Measurements from ENCODE around the gene ZBTB17. TPM values are rescaled to one million over a fixed set of nuclear protein-coding genes. Genes with fewer than 3 reads are reported as not detected.
A peak's percentile ranks its signal among the peaks of the same experiment; 100 is the strongest.

The ZBTB17 gene
- total and polyA plus RNA-seq, 10 of the 15 experiments (the other 5 are each of a cell fraction or from before 2014, with no cell fraction given) = 0.87 to 59.4 (median 38.7) TPM

DNA sequence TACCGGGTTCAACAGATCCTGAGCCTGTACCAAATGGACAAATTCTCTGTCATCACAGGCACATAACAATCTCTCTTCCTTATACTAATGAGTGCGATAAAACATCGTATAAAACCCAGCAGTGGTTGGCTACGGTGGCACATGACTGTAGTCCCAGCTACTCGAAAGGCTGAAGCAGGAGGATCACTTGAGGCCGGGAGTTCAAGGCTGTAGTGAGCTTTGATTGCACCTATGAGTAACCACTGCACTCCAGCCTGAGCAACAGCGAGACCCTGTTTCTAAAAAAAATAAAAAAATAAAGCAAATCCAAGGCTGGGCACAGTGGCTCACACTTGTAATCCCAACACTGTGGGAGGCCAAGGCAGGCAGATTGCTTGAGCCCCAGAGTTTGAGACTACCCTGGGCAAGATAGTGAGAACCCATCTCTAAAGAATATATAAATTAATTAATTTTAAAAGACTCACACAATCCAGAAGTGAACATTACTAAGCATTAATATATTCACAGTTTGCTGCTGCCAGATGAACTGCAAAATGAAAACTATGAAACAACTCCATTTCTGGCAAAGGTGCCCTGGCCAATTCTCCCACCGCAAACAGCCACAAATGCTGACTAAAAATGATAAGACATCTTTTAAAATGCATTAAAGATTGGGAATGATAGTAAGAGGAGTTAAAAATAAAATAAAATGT is 13.1 kb downstream of the ZBTB17 start:
- POLR2A ChIA-PET = interaction anchor here (5.2 to 5.4 kb wide), 2 partner anchors 12 to 13 kb away, joined by 45 to 47 read pairs; partner anchors contain the start of gene ZBTB17

More for the DNA sequence above, 13.1 kb downstream of the ZBTB17 start:
- peak overlapping the region; percentile 22; the same call in 1 of the 2 replicates for H3K27ac ChIP-seq (ENCODE audit: control insufficient read depth, insufficient read depth)
- SMC1A ChIA-PET (ENCODE audit: uncharacterized antibody, unreplicated experiment) = interaction anchor here (0.6 to 9.1 kb wide), 6 partner anchors 11 to 159 kb away, joined by 3 to 78 read pairs (median 3); no protein-coding TSS in a partner anchor
- H3K4me3 ChIP-seq = peak overlapping the region; percentile 43; the same call in 1 of the 2 replicates
- CTCF ChIA-PET = interaction anchor here (0.8 to 10.1 kb wide), 7 partner anchors 12 to 171 kb away, joined by 3 to 68 read pairs (median 6); partner anchors contain the start of gene ZBTB17
- DNase-seq (ENCODE audit: low read depth, low spot score) (no peak), FAIRE-seq (no peak), ATAC-seq (no peak)
- no peak overlapping the region for H3K9ac ChIP-seq (ENCODE audit: control insufficient read depth, insufficient read depth, low read length)
- H4K20me1 ChIP-seq (ENCODE audit: control insufficient read depth, insufficient read depth) = no peaks in the 10 kb centered on the region
- peaks cover 47% of the 10 kb centered on the region for H3K4me1 ChIP-seq (ENCODE audit: control insufficient read depth, insufficient read depth, low read length)
- H3K9me3 ChIP-seq (replicated peaks; ENCODE audit: control insufficient read depth, insufficient read depth, low read length) = no peaks in the 10 kb centered on the region
- H3K4me2 ChIP-seq (ENCODE audit: control insufficient read depth, insufficient read depth) = peak overlapping the region; percentile 70
- no TSS peak for BruUV-seq (replicated peaks)
- peaks cover 26% of the 10 kb centered on the region for H3K79me2 ChIP-seq (ENCODE audit: control insufficient read depth, insufficient read depth, low read length)
- intact Hi-C loops (cut with micrococcal nuclease; ENCODE audit: unreplicated experiment) (no loop called here), in situ Hi-C loops (cut with MboI) (no loop called here)
- RAD21 ChIA-PET (ENCODE audit: unreplicated experiment) = interaction anchor here (0.7 to 9.8 kb wide), 9 partner anchors 12 to 147 kb away, joined by 3 to 116 read pairs (median 6); partner anchors contain the start of genes SPEN and ZBTB17
- no peak overlapping the region for H2AFZ ChIP-seq (ENCODE audit: control insufficient read depth, low read depth, low read length)
- no peaks in the 10 kb centered on the region for H3K27me3 ChIP-seq (replicated peaks in 1 of 2; ENCODE audit: control insufficient read depth in 2 of 2, insufficient read depth in 2 of 2, low read length in 1 of 2)
- TF ChIP-seq, protein P1, sequence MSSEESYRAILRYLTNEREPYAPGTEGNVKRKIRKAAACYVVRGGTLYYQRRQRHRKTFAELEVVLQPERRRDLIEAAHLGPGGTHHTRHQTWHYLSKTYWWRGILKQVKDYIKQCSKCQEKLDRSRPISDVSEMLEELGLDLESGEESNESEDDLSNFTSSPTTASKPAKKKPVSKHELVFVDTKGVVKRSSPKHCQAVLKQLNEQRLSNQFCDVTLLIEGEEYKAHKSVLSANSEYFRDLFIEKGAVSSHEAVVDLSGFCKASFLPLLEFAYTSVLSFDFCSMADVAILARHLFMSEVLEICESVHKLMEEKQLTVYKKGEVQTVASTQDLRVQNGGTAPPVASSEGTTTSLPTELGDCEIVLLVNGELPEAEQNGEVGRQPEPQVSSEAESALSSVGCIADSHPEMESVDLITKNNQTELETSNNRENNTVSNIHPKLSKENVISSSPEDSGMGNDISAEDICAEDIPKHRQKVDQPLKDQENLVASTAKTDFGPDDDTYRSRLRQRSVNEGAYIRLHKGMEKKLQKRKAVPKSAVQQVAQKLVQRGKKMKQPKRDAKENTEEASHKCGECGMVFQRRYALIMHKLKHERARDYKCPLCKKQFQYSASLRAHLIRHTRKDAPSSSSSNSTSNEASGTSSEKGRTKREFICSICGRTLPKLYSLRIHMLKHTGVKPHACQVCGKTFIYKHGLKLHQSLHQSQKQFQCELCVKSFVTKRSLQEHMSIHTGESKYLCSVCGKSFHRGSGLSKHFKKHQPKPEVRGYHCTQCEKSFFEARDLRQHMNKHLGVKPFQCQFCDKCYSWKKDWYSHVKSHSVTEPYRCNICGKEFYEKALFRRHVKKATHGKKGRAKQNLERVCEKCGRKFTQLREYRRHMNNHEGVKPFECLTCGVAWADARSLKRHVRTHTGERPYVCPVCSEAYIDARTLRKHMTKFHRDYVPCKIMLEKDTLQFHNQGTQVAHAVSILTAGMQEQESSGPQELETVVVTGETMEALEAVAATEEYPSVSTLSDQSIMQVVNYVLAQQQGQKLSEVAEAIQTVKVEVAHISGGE (CRISPR knock-in tag; IDR thresholded peaks at IDR 0.05) = no peak
- no peak for TF ChIP-seq CHD2 (IDR thresholded peaks at IDR 0.05; ENCODE audit: borderline replicate concordance, low read depth, low read length)
- no peak for TF ChIP-seq ZSCAN29 (IDR thresholded peaks at IDR 0.05)
- no peak for TF ChIP-seq SIX5 (IDR thresholded peaks at IDR 0.05; ENCODE audit: low read depth, low read length, severe bottlenecking)
- no peak for TF ChIP-seq RCOR1 (conservative IDR thresholded peaks at IDR 0.05; ENCODE audit: low read depth, low read length)
- TF ChIP-seq BACH1 (IDR thresholded peaks at IDR 0.05; ENCODE audit: borderline replicate concordance) = no peak
- TF ChIP-seq HDAC6 (IDR thresholded peaks at IDR 0.05; ENCODE audit: unreplicated experiment) = no peak
- TF ChIP-seq, protein P2, sequence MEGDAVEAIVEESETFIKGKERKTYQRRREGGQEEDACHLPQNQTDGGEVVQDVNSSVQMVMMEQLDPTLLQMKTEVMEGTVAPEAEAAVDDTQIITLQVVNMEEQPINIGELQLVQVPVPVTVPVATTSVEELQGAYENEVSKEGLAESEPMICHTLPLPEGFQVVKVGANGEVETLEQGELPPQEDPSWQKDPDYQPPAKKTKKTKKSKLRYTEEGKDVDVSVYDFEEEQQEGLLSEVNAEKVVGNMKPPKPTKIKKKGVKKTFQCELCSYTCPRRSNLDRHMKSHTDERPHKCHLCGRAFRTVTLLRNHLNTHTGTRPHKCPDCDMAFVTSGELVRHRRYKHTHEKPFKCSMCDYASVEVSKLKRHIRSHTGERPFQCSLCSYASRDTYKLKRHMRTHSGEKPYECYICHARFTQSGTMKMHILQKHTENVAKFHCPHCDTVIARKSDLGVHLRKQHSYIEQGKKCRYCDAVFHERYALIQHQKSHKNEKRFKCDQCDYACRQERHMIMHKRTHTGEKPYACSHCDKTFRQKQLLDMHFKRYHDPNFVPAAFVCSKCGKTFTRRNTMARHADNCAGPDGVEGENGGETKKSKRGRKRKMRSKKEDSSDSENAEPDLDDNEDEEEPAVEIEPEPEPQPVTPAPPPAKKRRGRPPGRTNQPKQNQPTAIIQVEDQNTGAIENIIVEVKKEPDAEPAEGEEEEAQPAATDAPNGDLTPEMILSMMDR (IDR thresholded peaks at IDR 0.05 in 2 of 3, conservative IDR thresholded peaks at IDR 0.05 in 1 of 3; ENCODE audit: control insufficient read depth in 2 of 3, extremely low read depth in 1 of 3, insufficient read depth in 1 of 3, low read depth in 3 of 3, low read length in 3 of 3) = no peak
- no peak for TF ChIP-seq NR2C2 (IDR thresholded peaks at IDR 0.05; ENCODE audit: borderline replicate concordance, control insufficient read depth, insufficient read length, low read depth)
- TF ChIP-seq IKZF1 (conservative IDR thresholded peaks at IDR 0.05) = no peak
- no peak for TF ChIP-seq MTA2 (IDR thresholded peaks at IDR 0.05; ENCODE audit: low read depth)
- TF ChIP-seq DPF2 (IDR thresholded peaks at IDR 0.05) = no peak
- no peak for TF ChIP-seq ZNF207 (IDR thresholded peaks at IDR 0.05; ENCODE audit: borderline replicate concordance)
- no peak for TF ChIP-seq NBN (IDR thresholded peaks at IDR 0.05)
- WGBS (ENCODE audit: insufficient coverage, insufficient replicate concordance, low lambda C conversion rate, missing lambda C conversion rate) = 94% methylated on average over 8 of the region's 8 CpGs
- H3K36me3 ChIP-seq (ENCODE audit: control insufficient read depth in 2 of 2, insufficient read depth in 2 of 2, low read length in 1 of 2) = peaks cover 2 to 3% of the 10 kb centered on the region in 2 experiments; a peak in 2 of 4 replicates
